CD4-positive, alpha-beta T cell treated with Interleukin-10 for 1 hour (primary cell): ENCODE data around the gene SGCB.
"Not testable (repeated sequence)": the region's sequence is repeated elsewhere in the genome, so short reads cannot be mapped to it uniquely, and the experiment has no call there.

Source experiments
- DNase-seq: peaks from one replicate; pipeline ENCODE4 v3.0.0-alpha.2; 2020

SGCB gene, protein sequence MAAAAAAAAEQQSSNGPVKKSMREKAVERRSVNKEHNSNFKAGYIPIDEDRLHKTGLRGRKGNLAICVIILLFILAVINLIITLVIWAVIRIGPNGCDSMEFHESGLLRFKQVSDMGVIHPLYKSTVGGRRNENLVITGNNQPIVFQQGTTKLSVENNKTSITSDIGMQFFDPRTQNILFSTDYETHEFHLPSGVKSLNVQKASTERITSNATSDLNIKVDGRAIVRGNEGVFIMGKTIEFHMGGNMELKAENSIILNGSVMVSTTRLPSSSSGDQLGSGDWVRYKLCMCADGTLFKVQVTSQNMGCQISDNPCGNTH

DNA sequence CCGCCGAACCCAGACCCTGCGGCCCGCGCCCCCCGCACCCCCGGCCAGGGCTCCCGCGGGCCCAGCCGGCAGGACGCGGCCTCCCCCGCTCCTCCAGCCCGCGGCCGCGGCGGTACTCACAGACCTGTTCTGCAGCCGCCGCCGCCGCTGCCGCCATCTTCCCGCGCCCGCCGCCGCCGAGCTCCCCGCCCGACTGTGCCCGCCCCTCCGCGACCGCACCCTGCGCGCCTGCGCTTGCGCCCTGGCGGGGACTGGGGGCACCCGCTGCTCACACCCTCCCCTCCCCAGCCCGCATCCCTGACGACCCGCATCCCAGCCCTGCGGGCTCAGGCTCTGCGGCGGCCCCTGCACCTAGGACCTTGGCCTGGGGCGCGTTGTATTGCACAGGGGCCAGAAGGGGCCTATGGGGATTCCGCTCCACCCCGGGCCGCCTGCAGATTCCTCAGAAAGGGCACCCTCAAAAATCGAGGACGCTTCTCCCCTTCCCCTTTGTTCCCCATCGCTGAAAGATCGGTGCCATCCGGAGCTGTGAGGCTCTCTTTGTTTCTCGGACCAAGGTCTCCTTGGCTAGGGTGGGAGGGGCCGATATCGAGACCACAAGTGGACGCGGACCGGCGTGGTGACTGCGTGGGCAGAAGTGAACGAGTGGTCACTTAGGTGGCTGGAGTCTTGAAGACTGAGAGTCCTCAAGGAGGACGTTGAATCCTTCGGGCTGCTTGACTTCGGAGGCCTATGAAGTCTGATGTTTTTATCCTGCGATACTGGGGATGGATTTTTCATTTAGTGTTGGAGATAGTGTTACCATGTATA is at the start of gene SGCB:
Gene SGCB, minus strand, starts transcription at position 197 of the 810 bp plus-strand sequence. Its CDS starts 40 bp downstream, at position 157.
- DNase-seq = peak; percentile 75

DNA sequence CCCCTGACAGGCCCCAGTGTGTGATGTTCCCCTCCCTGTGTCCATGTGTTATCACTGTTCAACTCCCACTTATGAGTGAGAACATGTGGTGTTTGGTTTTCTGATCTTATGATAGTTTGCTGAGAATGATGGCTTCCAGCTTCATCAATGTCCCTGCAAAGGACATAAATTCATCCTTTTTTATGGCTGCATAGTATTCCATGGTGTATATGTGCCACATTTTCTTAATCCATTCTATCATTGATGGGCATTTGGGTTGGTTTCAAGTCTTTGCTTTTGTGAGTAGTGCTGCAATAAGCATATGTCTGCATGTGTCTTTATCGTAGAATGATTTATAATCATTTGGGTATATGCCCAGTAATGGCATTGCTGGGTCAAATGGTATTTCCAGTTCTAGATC is 48.3 kb upstream of the SGCB start:
- not testable (repeated sequence) for DNase-seq

DNA sequence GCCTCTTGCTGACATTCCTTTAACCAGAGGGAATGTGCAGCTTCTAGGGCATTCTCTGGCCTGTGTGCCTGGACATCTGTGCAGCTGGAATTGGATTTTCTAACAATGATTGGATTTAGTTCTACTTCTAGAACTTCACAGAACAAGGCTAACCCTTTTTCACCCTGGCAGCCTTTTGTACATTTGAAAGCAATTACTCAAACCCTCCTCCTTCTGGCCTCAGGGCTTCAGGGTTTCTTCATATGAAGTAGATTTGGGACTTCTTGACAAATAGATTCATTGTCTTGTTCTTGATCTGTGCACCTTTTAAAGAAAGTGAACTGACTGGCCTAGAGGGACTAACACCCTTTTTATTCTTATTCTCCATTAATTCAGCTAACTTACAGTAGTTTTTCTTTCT is 43.1 kb upstream of the SGCB start:
- DNase-seq = no peak

DNA sequence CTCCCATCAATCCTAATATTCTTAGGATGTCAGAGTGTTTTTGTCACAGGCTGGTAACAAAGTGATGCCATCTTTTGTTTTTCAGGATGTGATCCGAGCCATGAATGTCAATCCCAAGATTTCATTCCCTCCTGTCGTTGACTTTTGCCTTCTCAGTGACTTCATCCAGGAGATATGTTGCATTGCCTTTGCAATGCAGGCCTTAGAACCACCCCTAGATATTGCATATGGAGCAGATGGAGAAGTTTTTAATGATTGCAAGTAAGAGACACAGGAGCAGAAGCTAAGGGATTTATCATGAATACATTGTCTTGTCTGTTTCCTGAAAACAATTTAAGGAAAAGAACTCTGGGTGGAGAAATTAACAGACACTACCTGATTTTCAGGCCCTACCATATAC is 41.6 kb upstream of the SGCB start:
- no peak for DNase-seq

DNA sequence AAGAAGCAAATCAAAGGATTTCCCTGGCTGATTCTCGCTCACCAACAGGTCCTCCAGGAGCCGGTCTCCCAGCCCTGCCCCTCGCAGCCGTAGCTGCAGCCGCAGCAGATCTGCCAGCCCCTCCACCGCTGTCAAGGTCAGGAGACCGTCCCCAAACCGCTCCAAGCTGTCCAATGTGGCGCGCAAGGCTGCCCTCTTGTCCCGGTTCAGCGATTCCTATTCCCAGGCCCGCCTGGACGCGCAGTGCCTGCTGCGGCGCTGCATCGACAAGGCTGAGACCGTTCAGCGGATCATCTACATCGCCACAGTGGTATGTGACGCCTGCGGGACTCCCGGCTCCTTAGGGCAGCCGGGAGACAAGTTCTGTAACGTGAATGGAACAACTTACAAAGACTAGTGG is 38.6 kb upstream of the SGCB start:
- no peak for DNase-seq

DNA sequence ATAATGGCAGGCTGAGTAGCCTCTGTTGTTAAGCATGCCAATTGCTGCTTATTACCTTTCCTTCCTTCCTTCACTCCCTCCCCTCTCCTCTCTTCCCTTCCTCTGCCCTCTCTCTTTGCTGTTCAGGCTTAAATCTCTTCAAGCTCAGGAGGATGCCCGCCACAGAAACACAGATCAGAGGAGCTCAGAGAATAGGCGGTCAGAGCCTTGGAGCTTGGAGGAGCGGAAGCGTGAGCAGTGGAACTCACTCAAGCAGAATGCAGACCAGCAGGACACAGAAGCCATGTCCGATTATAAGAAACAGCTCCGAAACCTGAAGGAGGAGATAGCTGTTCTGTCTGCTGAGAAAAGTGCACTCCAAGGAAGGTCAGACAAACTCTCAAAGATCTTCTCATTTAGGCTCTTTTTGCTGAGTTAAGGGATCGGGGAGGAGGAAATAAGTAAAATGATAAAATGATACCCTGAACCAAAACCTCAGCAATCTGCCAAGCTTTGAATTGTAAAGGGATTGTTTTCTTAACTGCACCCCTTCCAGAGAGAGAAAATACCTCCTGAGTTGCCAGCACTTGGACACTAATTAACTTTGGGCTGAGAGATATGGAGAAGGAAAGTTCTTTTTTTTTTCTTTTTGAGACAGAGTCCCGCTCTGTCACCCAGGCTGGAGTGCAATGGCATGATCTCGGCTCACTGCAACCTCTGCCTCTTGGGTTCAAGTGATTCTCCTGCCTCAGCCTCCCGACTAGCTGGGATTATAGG is 33.9 kb upstream of the SGCB start:
- DNase-seq = no peak

DNA sequence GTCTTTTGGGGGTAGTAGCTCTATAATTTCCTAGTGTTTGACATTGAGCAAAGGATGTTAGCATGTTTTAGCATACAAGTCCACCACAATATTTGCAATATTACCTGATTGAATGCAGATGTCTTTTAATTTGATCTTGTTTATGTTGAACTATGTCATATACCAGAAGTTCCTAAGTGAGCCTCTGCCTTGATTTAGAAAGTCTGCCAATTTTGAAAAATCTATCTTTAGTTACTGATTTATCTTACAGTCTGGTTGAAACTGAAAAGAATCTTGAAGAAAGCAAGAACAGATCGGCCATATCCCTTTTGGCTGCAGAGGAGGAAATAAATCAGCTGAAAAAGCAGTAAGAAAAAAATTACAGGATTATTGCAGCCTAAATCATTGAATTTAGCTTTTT is 31.5 kb upstream of the SGCB start:
- no peak for DNase-seq

DNA sequence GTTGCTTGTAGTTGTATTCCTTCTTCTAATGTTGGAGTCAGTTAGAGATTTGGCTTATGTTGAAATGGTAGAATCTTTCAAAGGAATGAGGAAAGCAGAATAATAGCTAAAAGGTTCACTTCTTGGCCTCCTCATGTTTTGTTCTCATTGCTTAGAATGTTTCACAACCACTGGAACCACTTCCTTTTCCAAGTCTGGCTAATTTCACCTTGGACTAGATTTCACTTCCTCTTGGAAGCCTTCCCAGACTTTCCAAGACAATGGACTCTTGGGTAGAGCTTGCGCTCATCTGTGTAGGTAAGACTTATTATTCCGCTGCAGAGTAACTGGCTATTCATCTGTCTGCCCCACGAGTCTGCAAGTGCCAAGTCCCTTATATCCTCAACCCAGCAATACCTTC is 21.3 kb upstream of the SGCB start:
- no peak for DNase-seq

DNA sequence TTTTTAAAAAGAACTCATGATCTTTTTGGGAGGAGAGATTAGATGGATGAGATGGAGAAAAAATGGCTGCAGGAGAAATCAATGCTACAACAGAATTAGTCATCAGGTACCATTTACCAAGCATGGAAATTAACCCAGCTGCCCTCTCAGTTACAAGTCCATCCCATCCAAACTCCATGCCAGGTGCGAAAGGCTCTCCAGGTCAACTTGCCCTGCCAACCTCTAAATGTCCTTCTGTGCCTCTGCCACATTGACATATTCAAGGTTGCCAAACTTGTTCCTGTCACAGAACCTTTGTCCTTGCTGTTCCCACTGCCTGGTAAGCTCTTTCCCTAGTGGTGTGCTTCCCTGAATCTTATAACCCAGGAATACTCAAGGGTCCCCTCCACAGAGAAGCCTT is 20.2 kb upstream of the SGCB start:
- DNase-seq = no peak

DNA sequence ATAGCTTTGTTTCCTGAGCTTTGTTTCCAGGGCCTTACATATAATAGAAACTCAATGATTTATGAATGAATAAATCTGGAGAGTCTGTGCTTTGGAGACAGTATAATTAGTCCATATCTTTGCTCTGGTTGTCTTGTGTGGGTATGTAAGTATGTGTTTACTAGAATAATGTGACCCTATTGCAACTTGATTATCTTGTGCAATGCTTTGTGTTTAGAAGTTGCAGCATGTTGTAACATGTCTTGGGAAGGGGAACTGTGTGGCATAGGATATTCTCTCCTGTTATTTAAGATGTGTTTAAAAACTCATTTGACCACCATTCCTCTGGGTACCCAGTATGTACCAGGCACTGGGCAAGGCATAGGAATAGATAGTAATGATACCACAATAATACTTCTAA is 19.1 kb upstream of the SGCB start:
- no peak for DNase-seq

DNA sequence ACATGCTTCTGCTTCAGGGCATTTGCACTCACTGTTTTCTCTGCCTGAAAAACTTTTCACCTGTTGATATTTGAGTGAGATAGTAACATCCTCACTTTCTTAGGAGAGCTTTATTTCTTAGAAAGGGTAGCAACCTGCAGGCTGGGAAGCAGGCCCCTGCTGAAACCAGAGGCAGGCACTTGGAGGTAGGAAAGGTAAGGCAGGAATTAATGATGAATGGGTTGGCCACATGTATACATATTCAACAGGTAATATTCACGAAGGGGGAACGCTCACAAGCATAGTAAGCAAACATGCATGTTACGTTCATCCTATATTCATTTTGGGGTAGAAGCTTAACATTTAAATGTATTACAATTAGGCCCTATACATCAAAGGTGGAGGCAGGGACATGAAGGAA is 16.2 kb upstream of the SGCB start:
- DNase-seq = no peak

DNA sequence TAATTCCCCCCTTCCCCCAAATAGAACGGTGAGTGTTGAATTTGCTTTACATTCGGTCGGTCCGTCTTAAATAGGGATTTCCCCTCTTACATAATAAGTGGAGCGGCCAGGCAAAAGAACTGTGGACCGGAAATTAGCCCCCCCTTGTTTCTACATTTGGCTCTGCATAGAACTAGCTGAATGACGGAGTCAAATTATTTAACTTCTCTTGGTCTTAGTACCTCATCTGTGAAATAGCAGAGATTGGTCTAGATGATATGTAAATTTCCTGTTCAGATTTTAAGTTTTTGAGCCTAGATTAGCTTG is 14.3 kb upstream of the SGCB start:
- DNase-seq = no peak

DNA sequence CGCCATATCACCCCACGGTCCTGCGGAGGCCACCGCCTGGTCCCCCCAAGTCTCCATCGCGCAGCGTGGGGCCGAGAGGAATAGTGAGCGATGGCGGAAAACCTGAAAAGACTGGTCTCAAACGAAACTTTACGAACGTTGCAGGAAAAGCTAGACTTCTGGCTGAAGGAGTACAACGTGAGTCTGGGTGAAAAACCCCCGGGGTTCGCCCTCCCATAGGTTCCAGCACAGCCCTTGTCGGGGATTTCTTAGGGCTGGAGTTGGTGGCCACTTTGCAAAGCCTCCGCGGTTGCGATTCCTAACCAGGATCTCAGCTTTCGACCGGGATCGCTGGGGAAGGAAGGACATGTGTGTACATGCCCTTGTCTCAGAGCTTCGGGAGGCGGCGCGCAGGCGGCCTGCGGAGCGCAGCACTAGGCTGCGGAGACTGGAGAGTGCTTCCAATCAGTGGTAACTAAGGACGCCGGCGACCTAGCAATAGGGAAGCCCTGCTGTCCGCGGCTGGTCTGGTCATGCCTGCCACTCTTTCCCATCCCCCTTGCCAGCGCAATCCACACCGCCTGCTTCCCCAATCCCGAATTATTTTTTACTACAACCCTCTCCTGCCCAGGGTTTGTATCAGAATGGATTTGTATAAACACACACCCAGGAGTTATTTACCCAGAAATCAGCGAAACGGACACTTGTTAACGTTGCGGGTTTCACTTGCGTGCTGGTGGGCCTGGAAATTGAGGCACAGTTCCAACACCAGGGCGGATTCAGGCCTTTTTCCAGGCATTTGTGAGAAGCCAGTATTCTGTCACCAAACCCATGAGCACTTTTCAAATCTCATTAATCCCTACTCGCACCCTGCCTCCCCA is 13.7 kb upstream of the SGCB start:
- DNase-seq = no peak

DNA sequence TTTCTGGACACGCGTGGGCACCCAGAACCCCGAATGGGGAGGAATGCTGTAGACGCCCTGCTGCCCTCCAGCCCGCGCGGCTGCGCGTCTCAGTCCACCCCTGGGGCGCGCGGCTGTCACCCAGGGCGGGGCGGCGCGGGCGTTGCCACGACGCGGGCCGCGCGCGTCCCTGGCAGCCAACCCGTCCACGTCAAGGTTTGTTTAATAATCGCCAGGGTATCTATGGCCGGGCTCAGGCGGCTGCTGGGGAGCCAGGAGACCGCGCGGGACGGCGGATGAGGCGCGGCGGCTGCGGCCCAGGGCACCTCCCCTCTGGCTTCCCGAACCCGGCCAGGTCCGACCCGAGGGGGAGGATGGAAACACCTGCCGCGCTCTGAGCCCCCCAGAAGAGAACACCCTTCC is 13.1 kb upstream of the SGCB start, which contains the start of gene SPATA18:
Gene SPATA18, plus strand, starts transcription at position 92 of the 402 bp plus-strand sequence. CDS start 401 bp downstream, outside the sequence.
- DNase-seq = no peak

DNA sequence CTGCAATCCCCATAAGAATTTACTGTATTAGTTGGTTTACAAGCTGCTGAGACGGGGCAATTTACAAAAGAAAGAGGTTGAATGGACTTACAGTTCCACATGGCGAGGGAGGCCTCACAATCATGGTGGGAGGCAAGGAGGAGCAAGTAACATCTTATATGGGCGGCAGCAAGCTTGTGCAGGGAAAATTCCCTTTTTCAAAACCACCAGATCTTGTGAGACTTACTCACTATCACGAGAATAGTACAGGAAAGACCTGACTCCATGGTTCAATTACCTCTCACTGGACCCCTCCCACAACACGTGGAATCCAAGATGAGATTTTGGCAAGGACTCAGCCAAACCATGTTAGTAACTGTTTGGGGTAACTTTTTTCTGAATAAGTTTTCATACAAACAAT is 11.2 kb upstream of the SGCB start:
- DNase-seq = no peak

DNA sequence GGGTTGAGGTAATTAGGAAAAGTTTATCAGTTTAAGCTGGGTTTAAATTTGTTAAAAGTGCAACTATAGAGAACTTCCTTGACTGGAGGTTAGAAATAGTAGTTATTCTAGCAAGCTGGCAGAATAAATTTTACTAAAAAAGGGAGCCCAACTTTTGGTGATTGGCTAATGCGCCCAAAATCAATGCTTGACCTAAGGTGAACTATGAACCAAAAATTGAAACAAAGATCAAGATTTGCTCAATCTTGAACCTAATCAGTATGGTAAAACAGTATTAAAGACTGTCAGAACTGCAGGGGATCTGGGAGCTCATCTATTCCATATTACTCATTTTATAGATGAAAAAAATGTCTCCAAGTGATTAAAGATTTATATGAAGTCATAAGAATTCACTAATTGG is 6.9 kb upstream of the SGCB start:
- no peak for DNase-seq

DNA sequence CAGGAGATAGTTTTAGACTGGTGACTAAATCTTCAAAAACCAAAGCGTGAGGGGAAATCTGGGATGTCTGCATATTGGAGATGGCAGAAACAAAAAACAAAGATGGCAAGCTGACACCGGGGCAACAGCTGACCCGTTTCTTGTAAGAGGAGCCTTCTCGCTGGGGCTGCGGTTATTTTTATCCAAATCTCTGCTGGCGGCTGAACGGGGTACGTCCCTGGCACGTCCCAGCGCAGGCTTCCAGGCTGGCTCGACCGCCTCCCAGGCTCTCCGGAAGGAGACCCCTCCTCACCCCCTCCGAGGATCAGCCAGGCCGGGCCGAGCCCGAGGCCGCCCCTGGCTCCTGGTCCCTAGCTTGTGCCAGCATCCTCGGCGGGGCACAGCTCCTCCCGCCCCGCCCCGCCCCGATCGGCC is 403 bp downstream of the SGCB start:
- DNase-seq = no peak

DNA sequence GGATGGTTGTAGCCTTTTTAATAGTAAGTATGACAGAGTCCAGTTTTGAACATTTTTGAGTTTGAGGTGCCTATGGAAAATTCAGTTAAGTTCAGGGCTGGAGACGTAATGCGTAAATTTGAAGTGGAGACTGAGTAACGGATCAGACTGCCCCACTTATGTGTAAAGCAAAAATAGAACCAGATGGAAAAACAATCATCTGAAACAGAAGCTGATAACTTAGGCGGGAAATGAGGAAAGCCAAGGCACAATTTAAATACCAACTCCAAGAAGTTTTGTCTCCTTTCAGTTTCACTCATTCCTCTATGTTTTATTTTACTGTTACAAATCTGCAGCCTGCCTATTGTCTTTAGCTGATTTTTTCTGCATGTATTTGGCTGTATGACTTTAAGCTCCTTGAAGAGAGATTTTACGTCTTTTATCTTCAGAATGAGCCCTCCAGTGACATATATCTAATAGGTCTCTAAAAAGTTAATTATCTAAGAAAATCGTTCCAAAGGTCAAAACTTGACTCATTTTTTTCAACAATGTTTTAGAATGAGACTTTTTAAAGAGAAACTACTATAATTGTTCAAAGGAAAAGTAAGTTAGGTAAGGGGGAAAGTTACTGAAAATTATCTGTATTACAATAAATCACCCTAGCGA is 1.1 kb downstream of the SGCB start:
- no peak for DNase-seq

DNA sequence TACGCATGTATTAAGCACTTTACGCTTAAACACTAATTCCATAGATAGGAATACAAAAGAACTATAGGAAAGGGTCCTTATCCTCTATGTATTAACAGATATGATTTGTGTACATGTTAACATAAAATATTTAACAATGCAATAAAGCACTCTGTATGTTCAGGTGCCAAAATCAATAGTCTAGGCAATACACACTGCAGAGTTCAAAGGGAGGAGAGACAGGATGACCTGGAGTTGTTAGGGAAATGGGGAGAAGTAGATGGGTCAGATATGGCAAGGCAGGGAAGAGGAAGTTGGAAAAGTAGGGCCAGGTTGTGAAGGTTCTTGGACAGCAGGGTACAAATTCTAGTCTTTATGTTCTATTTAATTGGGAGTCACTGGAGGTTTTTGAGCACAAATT is 2.9 kb downstream of the SGCB start:
- DNase-seq = no peak

DNA sequence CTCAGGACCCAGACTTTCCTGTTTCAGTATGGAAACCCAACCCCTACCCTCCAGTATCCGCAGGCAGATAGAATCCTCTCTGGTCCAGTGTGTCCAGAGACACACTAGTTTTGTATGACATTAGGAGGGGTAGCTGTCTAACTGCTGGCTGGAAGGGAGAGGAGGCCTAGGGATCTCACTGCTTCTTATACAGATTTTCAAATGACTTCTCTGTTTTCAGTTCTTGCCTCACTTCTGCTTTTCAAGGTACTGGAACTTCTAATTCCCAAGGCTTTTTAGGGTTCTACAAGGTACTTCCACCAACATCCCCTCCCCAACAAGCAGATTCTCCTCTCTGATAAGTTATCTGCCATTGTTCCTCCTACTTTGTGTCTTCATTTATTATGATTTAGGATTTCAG is 6.1 kb downstream of the SGCB start:
- DNase-seq = no peak

DNA sequence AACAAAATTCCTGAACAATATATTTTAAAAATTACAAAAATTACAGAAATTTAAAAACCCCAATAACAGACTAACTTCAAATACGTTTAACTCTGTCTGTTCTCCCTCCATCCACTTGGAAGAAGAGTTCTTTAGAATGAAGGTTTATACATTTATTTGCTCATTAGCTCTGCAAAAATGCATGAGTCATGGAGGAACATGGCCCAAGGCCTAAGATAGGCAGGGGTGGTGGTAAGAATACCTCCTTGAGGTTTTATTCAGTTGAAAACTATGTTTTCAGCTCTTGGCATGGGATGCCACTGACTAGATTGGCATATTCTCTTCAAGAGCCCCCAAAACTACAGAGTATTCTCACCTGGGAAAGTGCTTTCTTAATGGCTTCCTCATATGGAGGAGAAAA is 9.1 kb downstream of the SGCB start:
- no peak for DNase-seq

DNA sequence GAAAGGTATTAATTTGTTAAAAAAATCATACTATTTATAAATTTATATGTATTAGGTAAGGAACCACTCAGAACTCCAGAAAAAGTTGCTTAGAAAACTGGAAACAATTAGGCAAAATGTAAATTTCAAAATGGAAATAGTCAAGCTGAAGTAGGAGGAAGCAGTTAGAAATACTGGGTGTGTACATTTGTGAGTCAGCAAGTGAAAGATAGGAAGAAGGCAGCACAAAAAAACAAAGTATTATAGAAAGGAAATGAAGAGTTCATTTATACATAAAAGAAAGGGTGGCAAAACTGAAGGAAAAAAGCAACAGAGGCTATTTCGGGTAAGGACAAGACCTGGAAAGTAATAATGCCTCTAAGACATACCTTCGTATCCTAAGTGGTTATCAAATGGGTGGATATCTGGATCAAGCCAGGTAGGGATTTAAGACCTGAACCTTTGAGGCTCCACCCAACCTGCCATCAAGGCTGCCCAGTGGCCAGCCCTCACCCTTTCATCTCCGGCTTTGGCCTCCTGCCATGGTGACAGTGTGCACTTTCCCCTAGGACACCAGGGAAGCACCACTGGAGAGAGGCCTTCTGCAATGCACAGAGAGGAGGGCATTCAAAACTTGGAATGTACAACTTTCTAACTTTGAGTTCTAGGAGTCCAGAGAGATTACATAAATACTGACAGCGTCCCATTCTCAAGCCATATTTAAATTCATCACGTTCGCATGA is 18.0 kb downstream of the SGCB start, which contains the start of gene LRRC66:
Gene LRRC66, minus strand, starts transcription at position 428 of the 722 bp plus-strand sequence. CDS start 2,750 bp downstream, outside the sequence.
- no peak for DNase-seq
